WI38 (cell line): ENCODE results near the gene ARHGEF2.
"Not testable (repeated sequence)": the region's sequence is repeated elsewhere in the genome, so short reads cannot be mapped to it uniquely, and the experiment has no call there.

ENCODE experiments used
- H3K4me3 ChIP-seq: 2 replicates; pipeline ENCODE4 v1.5.1; 2011; ENCODE audit warnings: low read depth, mild to moderate bottlenecking, control low read depth, low read length
- CTCF ChIP-seq: IDR thresholded peaks from 2 replicates; pipeline ENCODE4 v1.5.1; 2012; ENCODE audit warnings: low read depth, mild to moderate bottlenecking, control low read depth, low read length

ARHGEF2 gene

GRCh38 chr1:155990005-155990739, 11.8 kb upstream of the ARHGEF2 start:
- no peak overlapping the region for H3K4me3 ChIP-seq
- TF ChIP-seq CTCF, result no peak

- peak; percentile 97 for TF ChIP-seq CTCF
- H3K4me3 ChIP-seq, result no peak overlapping the region
These were observed 11.1 kb upstream of the ARHGEF2 start for GRCh38 chr1:155989242-155990004.

- H3K4me3 ChIP-seq, result not testable (repeated sequence)
These were observed 6.7 kb upstream of the ARHGEF2 start for GRCh38 chr1:155984903-155985645.

GRCh38 chr1:155984341-155984740, 6.0 kb upstream of the ARHGEF2 start:
- TF ChIP-seq CTCF, result no peak

GRCh38 chr1:155983191-155984024, 5.1 kb upstream of the ARHGEF2 start:
- H3K4me3 ChIP-seq, result peak overlapping the region; percentile 85
- TF ChIP-seq CTCF, result no peak

More at GRCh38 chr1:155984341-155984740, 6.0 kb upstream of the ARHGEF2 start:
- H3K4me3 ChIP-seq, result no peak overlapping the region

- no peak for TF ChIP-seq CTCF
- peak overlapping the region; percentile 85 for H3K4me3 ChIP-seq
These were observed 3.8 kb upstream of the ARHGEF2 start for GRCh38 chr1:155982106-155982505.
